ENCODE data around the gene MCF2L.

MCF2L gene

DNA sequence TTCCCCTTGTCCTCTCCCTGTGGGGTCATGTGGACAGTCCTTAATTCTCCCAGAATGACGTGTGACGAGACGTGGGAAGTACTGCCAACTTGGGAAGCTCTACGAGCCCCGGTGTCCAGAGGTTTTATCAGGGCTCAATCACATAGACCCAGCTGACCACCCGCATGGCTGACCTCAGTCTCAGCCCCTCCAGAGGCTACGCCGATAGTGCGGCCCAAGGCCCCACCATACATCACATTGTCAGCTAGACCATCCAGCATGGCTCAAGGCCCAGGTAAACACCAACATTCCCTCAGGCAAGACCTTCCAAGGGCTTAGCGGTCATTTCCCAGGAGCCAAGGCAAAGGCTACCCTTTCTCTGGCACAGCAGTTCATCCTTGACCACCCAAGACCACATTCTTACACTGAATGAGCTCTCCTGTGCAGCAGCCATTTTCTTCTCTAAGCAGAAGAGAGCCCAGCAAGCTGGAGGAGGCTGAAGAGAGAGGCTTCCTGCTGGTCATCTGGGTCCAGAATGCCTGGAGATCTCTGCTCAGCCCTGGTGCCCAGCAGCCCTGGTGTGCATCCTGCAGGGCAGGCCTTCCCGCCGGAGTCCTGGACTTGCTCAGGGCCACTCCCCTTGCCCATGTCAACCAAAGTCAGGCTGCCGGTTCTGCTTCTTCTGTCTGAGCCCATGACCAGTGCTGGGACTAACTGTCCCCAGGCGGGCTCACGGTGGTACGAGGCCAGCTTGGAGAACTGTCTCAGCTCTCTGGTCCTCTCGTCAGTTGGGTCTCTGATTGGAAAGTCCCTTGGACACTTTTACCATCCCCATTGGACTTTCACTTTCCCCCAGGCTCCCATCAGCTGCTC lies 145.7 kb downstream of the MCF2L start:
- DNase-seq (ENCODE audit: low read depth) = no peak

DNA sequence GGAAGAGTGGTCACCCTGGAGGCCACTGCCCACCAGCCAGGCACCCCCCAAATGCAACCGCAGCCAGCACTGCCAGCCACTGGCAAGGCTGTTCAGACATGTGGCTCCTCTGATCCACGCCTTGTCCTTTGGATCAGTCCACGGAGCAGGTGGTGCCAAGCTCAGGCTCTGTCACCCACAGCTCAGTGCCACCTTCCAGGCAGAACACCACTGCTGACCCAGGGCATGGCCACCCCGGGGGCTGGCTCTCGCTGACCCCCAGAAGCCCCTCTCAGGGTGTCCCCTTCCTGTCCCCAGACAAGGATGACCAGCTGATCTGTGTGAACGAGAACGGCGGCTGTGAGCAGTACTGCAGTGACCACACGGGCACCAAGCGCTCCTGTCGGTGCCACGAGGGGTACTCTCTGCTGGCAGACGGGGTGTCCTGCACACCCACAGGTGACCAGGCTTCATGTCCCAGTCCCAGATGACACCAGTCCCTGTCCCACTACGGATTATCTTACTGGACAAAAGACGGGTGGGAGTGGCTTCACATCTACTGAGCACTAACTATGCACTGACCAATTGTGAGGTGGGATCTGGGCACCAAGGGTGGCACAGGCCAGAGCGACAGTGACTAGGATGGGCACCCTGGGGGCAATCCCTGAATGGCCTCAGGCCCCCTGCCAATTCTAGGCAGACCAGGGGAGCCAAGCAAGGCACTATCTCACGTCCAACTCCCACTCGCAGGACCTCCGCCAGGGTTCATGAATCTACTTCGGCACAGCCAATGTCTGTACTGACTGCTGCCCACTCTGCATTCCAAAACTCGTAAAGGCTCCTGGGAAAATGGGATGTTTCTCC lies 146.6 kb downstream of the MCF2L start:
- DNase-seq (ENCODE audit: low read depth) = no peak

DNA sequence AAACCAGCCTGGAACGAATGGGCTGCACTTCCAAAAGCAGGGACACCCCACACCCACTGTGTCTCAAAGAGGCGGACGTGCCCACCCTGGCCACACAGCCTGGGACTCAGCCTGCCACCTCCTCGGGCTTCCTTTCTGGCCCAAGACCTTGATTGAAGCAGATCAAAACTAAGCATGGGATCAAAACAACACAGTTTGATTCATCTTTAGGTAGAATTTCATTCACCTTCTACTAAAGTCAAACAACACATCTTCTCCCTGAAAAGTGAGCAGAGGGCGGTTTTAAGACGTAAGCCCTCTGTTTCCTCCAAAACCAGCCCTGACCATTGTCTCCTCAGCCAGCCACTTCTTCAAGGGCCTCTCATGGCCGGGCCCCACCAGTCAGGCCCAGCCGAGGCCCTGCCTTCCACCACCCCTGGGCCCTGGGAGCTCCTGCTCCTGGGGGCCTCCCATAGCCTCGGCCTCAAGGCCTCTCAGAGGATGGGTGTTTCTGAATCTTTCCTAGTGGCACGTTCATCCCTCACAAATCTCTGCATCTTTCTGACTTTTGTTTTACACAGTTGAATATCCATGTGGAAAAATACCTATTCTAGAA lies 147.3 kb downstream of the MCF2L start:
- no peak for DNase-seq (ENCODE audit: low read depth)

DNA sequence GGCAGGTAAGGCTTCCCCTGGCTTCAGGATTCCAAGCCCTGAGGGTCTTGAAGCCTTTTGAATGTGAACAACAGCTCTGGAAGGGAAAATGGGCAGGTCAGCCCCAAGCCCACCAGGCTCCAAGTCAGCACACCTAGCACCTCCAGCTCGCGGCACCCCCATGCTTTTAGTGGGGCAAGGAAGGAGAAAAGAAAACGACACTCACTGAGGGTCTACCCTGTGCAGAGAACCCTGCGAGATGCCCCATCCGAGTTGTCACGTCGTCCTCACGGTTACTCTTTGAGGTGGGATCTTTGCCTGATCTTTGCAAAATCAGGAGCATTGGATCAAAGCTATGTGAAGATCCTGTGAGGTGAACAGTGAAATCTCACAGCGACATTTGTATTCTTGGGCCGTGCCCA lies 147.9 kb downstream of the MCF2L start:
- DNase-seq (ENCODE audit: low read depth) = no peak

DNA sequence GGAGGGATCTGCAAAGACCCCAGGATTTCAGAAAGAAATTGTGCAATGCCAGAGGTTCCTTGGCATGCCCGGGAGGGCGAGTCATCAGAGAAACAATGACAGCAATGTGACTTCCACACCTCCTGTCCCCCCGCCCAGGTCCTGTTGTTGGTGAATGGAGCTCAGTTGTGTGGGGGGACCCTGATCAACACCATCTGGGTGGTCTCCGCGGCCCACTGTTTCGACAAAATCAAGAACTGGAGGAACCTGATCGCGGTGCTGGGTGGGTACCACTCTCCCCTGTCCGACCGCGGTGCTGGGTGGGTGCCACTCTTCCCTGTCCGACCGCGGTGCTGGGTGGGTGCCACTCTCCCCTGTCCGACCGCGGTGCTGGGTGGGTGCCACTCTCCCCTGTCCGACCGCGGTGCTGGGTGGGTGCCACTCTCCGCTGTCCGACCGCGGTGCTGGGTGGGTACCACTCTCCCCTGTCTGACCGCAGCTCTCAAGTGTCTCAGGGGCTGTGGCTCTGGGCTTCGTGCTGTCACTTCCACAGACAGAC lies 148.4 kb downstream of the MCF2L start:
- DNase-seq (ENCODE audit: low read depth) = no peak

DNA sequence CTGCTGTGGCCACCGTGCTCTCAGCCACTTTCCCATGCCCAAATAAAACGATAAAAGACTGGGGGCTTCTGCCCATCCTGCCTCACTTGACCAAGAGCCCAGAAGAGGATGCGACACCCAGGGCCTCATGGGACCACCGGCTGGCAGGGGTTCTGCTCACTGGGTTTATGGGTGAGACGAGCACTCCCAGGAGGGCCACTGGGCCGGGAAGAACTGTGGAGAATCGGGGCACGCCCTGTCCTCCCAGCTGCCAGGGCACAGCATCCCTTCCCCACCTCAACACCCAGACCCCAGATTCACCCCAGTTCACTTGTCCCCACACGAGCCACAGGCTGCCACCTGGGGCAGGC lies 148.9 kb downstream of the MCF2L start:
- DNase-seq (ENCODE audit: low read depth) = no peak

DNA sequence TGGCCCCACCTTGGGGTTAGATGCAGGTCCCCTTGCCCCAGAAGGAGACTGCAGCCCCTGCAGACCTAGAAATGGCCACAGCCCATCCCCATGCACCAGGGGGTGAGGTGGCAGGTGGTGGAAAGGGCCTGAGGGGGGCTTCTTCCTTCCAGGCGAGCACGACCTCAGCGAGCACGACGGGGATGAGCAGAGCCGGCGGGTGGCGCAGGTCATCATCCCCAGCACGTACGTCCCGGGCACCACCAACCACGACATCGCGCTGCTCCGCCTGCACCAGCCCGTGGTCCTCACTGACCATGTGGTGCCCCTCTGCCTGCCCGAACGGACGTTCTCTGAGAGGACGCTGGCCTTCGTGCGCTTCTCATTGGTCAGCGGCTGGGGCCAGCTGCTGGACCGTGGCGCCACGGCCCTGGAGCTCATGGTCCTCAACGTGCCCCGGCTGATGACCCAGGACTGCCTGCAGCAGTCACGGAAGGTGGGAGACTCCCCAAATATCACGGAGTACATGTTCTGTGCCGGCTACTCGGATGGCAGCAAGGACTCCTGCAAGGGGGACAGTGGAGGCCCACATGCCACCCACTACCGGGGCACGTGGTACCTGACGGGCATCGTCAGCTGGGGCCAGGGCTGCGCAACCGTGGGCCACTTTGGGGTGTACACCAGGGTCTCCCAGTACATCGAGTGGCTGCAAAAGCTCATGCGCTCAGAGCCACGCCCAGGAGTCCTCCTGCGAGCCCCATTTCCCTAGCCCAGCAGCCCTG lies 149.4 kb downstream of the MCF2L start:
- no peak for DNase-seq (ENCODE audit: low read depth)

DNA sequence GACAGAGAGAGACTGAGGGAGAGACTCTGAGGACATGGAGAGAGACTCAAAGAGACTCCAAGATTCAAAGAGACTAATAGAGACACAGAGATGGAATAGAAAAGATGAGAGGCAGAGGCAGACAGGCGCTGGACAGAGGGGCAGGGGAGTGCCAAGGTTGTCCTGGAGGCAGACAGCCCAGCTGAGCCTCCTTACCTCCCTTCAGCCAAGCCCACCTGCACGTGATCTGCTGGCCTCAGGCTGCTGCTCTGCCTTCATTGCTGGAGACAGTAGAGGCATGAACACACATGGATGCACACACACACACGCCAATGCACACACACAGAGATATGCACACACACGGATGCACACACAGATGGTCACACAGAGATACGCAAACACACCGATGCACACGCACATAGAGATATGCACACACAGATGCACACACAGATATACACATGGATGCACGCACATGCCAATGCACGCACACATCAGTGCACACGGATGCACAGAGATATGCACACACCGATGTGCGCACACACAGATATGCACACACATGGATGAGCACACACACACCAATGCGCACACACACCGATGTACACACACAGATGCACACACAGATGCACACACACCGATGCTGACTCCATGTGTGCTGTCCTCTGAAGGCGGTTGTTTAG lies 150.3 kb downstream of the MCF2L start:
- DNase-seq (ENCODE audit: low read depth) = no peak

DNA sequence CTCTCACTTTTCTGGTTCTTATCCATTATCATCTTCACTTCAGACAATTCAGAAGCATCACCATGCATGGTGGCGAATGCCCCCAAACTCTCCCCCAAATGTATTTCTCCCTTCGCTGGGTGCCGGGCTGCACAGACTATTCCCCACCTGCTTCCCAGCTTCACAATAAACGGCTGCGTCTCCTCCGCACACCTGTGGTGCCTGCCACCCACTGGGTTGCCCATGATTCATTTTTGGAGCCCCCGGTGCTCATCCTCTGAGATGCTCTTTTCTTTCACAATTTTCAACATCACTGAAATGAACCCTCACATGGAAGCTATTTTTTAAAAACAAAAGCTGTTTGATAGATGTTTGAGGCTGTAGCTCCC lies 150.8 kb downstream of the MCF2L start:
- no peak for DNase-seq (ENCODE audit: low read depth)

DNA sequence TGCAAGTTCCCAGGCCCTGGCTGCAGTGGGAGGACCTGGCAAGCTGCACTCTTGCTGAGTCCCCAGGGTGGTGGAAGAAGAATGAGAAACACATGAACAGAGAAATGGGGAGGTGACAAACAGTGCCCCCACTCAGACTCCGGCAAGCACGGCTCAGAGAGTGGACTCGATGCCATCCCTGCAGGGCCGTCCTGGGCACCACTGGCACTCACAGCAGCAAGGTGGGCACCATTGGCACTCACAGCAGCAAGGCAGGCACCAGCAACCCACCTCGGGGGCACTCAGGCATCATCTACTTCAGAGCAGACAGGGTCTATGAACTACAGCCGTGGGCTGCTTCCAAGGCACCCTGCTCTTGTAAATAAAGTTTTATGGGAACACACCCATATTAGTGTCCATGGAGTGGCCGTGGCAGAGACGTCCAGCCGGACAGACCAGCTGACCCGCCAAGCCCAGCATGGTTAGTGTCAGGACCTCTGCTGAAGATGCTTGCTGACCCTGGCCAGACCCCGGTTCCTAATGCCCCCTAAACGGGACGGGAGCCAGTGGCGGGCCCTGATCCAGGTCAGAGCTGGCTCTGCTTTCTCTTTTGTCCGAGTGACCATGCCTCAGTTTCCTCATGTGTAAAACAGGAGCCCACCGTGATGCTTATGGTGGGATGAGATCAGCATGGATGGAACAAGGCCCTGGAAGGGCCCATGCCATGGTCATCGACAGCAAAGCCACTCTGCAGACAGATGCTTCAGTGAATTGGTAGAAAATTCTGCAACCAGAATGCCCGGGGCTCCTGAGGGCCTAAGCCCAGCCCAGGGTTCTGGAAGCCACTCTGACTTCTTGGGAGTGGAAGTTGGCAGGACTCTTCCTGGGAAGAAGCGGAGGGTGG lies 151.5 kb downstream of the MCF2L start:
- no peak for DNase-seq (ENCODE audit: low read depth)

DNA sequence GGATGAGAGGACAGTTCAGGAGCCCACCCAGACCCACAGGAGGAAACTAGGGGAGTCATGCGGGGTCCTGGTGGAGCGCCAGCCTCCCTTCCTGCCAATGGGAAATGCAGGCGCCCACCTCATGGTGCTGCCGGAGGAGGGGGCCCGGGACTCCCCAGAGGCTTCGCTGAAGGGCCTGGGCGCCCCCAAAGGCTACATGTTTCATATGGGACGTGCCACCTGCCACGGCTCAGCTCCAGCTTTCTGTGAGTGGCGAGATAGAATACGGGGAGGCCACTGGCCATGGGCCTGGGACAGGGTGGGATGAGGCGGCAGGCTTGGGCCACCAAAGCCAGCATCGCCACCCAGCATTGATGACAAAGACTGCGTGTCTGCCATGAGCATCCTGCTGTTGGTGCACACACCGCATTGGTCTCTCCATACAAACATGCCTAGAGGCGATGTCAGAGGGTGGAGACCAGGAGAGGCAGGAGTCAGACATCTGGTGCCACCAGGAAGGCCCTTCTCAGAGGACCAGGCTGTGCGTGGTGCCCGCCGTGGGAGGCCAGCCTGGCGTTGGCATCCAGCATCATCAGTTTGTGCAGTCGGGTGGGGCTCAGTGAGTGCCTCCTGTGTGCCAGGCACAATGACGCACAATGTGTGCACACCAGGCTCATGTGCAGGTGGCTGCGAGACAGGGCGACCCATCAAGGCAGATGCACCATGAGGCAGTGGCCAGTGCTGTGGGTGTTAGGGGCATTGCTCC lies 152.3 kb downstream of the MCF2L start:
- no peak for DNase-seq (ENCODE audit: low read depth)

DNA sequence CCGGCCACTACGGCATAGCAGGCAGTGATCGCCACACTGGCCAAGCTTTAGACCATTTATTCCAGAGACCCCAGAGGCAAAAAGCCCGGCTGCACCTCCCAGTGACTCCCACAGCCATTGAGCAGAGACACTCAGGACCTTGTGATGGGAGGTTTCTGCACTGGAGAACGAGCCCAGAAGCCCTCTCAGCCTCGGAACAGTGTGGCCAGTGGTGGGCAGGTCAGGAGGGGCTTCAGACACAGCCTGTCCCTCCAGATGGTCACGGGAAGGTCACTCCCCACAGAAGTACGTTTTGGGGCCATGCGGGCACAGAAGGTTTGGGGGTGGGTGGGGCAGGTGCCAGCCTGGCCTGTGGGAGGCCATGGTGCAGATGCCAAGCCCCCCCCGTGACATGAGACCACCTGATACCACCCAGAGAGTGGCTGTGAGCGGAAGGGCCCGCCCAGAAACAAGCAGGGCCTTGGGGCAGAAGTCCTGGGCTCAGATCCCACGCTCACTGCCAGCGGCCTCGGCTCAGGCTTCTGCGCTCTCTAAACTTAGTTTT lies 153.0 kb downstream of the MCF2L start:
- no peak for DNase-seq (ENCODE audit: low read depth)

DNA sequence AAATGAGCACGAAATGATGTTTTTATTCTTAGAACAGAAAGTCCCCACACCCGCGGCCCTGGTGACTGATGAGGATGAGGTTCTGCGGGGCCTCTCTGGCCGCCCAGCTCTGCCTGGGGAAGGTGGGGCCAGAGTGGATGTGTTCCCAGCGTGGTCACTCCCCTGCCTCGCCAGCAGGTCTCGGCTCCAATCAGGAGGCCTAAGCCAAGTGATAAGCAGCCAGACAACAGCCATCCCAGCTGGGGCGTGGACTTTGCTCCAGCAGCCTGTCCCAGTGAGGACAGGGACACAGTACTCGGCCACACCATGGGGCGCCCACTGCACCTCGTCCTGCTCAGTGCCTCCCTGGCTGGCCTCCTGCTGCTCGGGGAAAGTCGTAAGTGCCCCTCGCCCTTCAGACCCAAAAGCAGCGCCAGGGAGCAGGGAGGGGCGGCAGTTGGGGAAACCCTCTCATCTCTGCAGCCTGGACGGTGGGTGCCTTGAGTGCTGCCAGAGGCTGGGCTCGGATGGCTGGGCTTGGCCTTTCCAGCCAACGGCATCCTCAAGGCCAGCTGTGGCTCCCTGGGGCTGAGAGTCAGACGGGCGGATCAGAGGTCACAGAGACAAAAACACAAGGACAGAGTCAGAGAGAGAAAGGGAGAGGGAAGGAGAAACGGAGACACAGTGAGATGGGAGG lies 153.7 kb downstream of the MCF2L start, which contains the start of gene F10:
F10 (plus strand) TSS at position 250 of the 676 bp plus-strand sequence; CDS start at position 307, 57 bp downstream.
- no peak for DNase-seq (ENCODE audit: low read depth)

DNA sequence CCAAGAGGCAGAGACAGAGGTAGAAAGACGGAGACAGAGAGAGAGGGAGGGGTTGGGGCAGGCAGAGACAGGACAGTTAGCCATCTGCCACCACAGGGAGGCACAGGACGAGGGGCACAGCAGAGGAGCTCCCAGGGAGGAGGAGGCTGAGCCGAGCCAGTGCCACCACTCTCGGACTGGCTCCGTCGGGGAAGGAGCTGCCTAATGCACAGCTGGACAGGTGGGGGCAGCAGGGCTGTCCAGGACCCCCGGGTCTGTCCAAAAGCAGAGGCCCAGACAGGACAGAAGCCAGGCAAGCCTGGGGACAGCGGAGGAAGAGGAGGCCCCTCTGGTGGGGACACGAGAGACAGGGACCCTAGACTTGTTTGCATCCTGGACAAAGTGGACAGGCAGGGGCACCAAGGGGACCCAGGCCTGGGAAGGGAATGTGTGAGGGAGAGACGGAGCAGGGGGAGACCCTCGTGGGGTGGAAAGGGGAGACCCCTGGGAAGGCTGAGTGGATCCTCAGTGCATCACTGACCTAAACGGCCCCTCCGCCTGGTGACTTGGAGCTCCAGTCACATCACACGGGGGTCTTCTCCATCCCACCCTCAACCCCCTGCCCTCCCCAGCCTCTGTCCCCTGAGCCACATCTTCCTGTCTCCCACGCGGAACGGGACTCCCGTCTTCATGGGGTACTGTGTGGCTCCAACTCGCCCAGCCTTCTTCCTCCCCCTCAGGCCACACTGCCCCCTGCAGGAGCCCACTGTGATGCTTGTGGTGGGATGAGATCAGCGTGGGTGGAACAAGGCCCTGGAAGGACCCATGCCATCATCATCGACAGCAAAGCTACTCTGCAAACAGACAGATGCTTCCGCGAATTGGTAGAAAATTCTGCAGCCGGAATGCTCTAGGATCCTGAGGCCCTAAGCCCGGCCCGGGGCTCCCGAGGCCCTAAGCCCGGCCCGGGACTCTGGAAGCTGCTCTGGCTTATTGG lies 154.5 kb downstream of the MCF2L start:
- no peak for DNase-seq (ENCODE audit: low read depth)

DNA sequence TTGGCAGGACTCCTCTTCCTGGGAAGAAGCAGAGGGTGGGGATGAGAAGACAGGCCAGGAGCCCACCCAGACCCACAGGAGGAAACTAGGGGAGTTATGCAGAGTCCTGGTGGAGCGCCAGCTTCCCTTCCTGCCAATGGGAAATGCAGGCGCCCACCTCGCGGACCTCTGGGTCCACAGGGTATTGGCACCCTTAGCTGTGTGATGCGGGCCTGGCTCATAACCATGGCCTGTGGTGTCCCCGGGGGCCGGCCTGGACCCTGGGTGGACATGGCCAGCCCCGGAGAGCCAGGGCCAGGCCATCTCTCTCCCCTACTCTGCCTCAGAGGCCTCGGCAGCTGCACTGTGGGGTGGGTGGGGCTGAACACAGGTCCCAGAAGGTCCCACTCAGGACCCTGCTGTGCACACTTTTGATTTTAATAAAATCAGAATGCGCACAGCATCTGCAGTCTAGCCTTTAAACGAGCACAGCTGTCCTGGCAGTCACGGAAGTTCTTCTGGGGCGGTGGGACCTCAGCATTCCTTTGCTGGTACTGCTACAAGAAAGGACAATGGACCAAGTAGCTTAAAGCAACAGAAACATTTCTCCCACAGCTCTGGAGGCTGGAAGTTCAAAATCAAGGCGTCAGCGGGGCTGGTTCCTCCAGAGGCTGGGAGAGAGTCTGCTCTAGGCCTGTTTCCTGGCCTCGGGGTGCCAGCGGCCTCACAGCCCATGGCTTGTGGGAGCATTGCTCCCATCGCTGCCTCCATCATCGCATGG lies 155.4 kb downstream of the MCF2L start:
- DNase-seq (ENCODE audit: low read depth) = no peak

DNA sequence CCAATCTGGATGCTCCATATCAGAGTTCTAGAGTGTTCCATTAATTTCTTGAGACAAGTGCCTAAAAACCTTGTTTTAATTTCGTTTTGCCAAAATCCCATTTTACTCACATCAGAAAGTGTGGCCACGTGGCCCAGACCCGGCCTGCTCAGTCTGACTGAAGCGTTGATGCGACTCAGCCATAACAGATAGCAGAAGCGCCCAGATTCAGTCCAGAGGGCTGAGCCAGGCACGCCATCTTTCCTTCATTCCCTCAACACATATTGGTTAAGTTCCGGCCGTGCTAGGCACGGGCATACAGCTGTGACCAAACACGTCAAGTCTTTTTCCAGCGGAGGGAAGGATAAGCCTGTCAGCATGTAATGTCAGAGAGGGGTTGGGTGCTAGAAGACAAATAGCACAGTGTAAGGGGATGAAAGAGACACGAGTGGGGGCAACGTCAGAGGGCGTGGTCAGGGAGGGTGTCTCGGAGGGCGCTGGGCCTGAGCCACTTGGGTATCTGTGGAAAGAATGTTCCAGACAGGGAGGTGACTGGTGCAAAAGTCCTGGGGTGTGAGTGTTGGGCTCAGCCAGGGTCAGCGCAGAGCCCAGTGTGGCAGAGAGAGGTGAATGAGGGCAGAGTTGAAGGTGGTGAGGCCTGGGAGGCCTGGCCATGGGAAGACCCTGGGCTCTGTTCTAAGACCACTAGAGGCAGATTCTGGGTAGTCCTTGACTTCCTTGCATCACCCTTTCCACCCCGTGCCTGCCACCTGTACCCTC lies 156.7 kb downstream of the MCF2L start:
- no peak for DNase-seq (ENCODE audit: low read depth)

Measured in activated T-helper 1 cell treated with Interleukin-2 at 50 U/mL for 16 hours (primary cell).